Measurements from ENCODE around the gene CTNNA1. TPM values are rescaled to one million over a fixed set of nuclear protein-coding genes. Genes with fewer than 3 reads are reported as not detected.

CTNNA1 gene
- total and polyA plus RNA-seq, 4 donors: 107 to 446 (median 278) TPM

DNA sequence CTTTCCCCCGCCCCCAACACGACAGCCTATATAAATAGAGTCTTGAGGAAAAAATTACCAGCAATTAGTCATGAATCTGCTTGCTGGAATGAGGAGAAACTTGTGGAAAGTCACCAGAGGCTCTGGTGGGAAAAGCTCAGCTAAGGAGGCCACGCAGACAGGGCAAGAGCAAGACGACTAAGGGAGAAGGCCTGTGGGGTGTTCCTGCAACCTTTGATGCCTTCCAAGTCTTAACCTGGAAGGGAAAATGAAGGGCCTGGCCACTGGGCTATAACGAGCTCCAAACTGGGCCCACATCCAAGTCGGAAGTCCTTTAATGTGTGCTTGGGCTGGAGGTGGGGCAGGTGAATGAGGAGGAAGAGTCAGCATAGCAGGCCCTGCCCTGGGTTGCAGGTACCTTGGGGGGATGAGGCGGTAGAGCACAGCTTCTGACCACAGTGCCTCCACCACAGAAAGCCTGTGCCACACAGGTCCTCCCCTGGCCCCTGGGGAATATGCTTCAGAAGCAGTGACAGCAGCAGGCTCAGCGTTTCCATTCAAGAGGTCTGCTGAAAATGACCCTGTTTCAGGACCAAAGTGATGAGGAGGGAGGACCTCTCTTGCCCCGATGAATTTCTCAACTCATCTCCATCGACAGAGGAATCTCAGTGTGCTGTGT, 214.7 kb downstream of the CTNNA1 start:
- ATAC-seq (ENCODE audit: low FRiP score) (no peak), DNase-seq (no peak)
- intact Hi-C loops (cut with DNase I): no loop called here
- Histone ChIP-seq H3K27ac (ENCODE audit: low read depth in 1 of 2, low read length in 2 of 2) (no peak overlapping the region), H3K27me3 (ENCODE audit: control insufficient read depth in 1 of 2, insufficient read depth in 2 of 2, low read length in 1 of 2) (no peaks in the 10 kb centered on the region), H3K4me1 (ENCODE audit: control insufficient read depth in 1 of 2, insufficient read depth in 2 of 2, low read length in 2 of 2) (no peaks in the 10 kb centered on the region), H3K36me3 (ENCODE audit: control insufficient read depth in 1 of 2, insufficient read depth in 2 of 2, low read length in 1 of 2) (no peaks in the 10 kb centered on the region), H3K9me3 (ENCODE audit: control insufficient read depth, low read length) (no peaks in the 10 kb centered on the region), H3K4me3 (ENCODE audit: low read length in 2 of 2) (no peak overlapping the region)
- 66 to 72% methylated on average over 10 of the region's 10 CpGs for WGBS, 2 donors

DNA sequence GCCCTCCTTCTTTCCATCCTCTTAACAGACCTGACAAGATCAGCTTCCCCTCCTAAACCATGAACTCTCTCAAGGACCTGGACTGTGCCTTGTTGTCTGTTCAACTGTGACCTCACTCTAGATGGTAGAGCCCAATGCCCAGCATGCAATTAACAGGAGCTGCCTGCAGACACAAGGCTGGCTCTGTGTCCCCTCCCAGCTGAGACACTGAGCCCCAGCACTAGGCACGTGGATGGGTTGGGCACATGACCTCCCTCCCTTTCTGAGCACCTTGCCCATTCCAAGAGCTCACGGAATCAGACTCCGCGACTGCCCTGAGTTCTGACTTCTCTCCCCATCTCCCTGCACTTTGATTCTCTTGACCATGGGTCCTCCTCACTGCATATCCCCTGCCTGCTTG, 215.4 kb downstream of the CTNNA1 start:
- Histone ChIP-seq H3K27me3 (ENCODE audit: control insufficient read depth in 1 of 2, insufficient read depth in 2 of 2, low read length in 1 of 2) (no peaks in the 10 kb centered on the region), H3K4me1 (ENCODE audit: control insufficient read depth in 1 of 2, insufficient read depth in 2 of 2, low read length in 2 of 2) (no peaks in the 10 kb centered on the region), H3K27ac (ENCODE audit: low read depth in 1 of 2, low read length in 2 of 2) (no peak overlapping the region), H3K9me3 (ENCODE audit: control insufficient read depth, low read length) (no peaks in the 10 kb centered on the region), H3K36me3 (ENCODE audit: control insufficient read depth in 1 of 2, insufficient read depth in 2 of 2, low read length in 1 of 2) (no peaks in the 10 kb centered on the region), H3K4me3 (ENCODE audit: low read length in 2 of 2) (no peak overlapping the region)
- no peak for DNase-seq
- 70 to 83% methylated on average over 4 of the region's 4 CpGs for WGBS, 2 donors
- intact Hi-C loops (cut with DNase I): no loop called here
- ATAC-seq (ENCODE audit: low FRiP score): no peak

DNA sequence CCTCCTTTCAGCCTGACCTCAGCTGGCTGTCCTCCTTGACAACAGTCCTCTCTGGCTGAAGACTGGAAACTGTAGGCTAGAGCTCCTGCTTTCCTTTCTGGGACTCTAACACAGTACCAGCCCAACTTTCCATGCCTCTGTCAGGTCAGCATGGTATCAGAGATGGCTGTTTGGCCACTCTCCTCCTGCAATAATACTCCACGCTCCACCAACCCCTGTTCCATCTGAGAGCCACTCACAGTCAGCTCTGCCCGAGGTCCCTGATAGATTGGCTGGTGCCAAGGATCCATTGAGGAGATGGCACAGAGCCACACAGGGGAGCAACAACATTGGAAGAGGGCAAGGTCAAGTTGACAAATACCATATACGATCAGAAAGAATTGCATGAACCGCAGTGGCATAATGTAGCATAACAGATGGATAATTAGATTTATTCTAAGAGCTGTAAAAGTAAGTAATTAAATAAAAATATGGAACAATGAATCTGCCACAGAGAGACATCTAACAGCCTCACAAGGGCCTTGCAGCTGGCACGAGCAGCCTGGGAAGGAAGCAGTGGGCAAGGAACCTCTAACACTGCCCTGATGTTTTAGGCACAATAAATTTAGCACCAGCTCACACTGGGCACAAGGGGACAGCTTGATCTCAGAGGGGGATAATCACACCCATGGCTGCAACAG, 216.2 kb downstream of the CTNNA1 start:
- no peak overlapping the region for H3K27ac ChIP-seq (ENCODE audit: low read depth in 1 of 2, low read length in 2 of 2)
- no peaks in the 10 kb centered on the region for H3K9me3 ChIP-seq (ENCODE audit: control insufficient read depth, low read length)
- DNase-seq (no peak), ATAC-seq (ENCODE audit: low FRiP score) (no peak)
- no peaks in the 10 kb centered on the region for H3K36me3 ChIP-seq (ENCODE audit: control insufficient read depth in 1 of 2, insufficient read depth in 2 of 2, low read length in 1 of 2)
- H3K27me3 ChIP-seq (ENCODE audit: control insufficient read depth in 1 of 2, insufficient read depth in 2 of 2, low read length in 1 of 2): no peaks in the 10 kb centered on the region
- H3K4me3 ChIP-seq (ENCODE audit: low read length in 2 of 2): no peak overlapping the region
- no peaks in the 10 kb centered on the region for H3K4me1 ChIP-seq (ENCODE audit: control insufficient read depth in 1 of 2, insufficient read depth in 2 of 2, low read length in 2 of 2)
- intact Hi-C loops (cut with DNase I): no loop called here
- WGBS, 2 donors: 72 to 75% methylated on average over 5 of the region's 5 CpGs

DNA sequence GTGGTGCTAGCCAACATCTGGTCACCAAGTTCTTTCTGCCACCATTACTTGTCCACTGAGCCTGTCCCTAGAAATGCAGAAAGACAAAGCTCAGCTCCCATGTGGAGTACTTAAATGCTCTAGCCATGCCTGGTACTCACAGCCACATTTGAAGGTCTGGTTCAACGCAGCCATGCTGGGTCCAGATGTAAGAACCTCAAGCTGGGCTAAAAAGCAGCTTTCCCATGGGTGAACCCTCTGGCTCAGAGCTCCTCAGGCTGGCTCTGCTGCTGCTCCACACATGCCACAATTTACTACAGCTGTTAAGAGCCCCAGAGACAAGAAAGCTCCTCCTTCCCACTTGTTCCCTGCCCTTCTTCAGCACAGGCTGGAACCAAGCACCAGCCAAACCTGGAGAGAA, 219.0 kb downstream of the CTNNA1 start:
- H3K27ac ChIP-seq (ENCODE audit: low read depth in 1 of 2, low read length in 2 of 2): peak overlapping the region in 1 of 2 donors; percentile 5
- no peak for ATAC-seq (ENCODE audit: low FRiP score)

GRCh38 chr5:138972836-138973235, 219.6 kb downstream of the CTNNA1 start:
- DNase-seq (no peak), ATAC-seq (ENCODE audit: low FRiP score) (no peak)
- WGBS, 2 donors: 74 to 77% methylated on average over 4 of the region's 4 CpGs
- Histone ChIP-seq H3K27ac (ENCODE audit: low read depth in 1 of 2, low read length in 2 of 2) (no peak overlapping the region), H3K27me3 (ENCODE audit: control insufficient read depth in 1 of 2, insufficient read depth in 2 of 2, low read length in 1 of 2) (no peaks in the 10 kb centered on the region), H3K9me3 (ENCODE audit: control insufficient read depth, low read length) (no peaks in the 10 kb centered on the region), H3K36me3 (ENCODE audit: control insufficient read depth in 1 of 2, insufficient read depth in 2 of 2, low read length in 1 of 2) (no peaks in the 10 kb centered on the region), H3K4me1 (ENCODE audit: control insufficient read depth in 1 of 2, insufficient read depth in 2 of 2, low read length in 2 of 2) (no peaks in the 10 kb centered on the region), H3K4me3 (ENCODE audit: low read length in 2 of 2) (no peak overlapping the region)
- intact Hi-C loops (cut with DNase I): no loop called here

More for the DNA sequence above, 219.0 kb downstream of the CTNNA1 start:
- no peak overlapping the region for H3K4me3 ChIP-seq (ENCODE audit: low read length in 2 of 2)
- no peaks in the 10 kb centered on the region for H3K4me1 ChIP-seq (ENCODE audit: control insufficient read depth in 1 of 2, insufficient read depth in 2 of 2, low read length in 2 of 2)
- 16 to 33% methylated on average over 1 of the region's 1 CpG for WGBS, 2 donors
- H3K27me3 ChIP-seq (ENCODE audit: control insufficient read depth in 1 of 2, insufficient read depth in 2 of 2, low read length in 1 of 2): no peaks in the 10 kb centered on the region
- DNase-seq: no peak
- no peaks in the 10 kb centered on the region for H3K36me3 ChIP-seq (ENCODE audit: control insufficient read depth in 1 of 2, insufficient read depth in 2 of 2, low read length in 1 of 2)
- intact Hi-C loops (cut with DNase I): no loop called here
- no peaks in the 10 kb centered on the region for H3K9me3 ChIP-seq (ENCODE audit: control insufficient read depth, low read length)

DNA sequence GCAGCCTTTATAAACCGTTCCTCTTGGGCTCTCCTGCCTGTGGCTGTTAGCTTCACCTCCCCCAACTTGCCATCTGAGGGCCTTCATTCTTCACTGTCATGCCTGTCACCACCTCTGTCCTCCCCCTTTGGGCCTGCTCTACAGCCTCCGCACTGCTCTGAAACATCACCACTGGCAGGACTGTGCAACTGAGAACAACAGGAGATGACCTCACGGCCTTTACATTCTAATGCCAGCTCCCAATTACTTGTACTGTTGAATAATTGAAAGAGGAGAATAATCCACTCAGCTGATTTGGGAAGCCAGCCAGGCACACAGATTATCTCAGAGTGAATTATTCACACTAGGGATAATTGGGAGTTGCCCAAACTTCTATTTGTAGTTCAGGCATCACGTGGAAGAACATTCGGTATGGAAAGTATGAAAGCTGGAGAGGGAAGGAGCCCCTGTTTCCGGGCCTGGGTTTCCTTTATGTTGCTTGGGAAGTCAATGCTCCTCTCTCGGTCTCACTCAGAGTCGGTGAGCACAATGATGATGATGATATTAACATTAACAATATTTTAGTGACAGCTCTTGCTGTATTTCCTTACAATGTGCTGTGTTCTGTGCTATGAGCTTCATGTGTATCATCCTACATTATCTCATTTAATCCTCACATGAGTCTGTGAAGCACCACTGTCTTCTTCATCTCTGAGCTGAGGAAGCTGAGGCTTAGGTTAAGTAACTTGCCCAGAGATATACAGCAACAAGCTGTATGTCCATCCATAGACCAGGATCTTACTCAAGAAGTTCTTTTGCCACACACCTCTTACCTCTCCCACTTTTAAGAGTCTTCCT, 221.2 kb downstream of the CTNNA1 start:
- Histone ChIP-seq H3K9me3 (ENCODE audit: control insufficient read depth, low read length) (no peaks in the 10 kb centered on the region), H3K27ac (ENCODE audit: low read depth in 1 of 2, low read length in 2 of 2) (peak overlapping the region; percentile 34 to 90), H3K4me1 (ENCODE audit: control insufficient read depth in 1 of 2, insufficient read depth in 2 of 2, low read length in 2 of 2) (no peaks in the 10 kb centered on the region), H3K36me3 (ENCODE audit: control insufficient read depth in 1 of 2, insufficient read depth in 2 of 2, low read length in 1 of 2) (no peaks in the 10 kb centered on the region), H3K27me3 (ENCODE audit: control insufficient read depth in 1 of 2, insufficient read depth in 2 of 2, low read length in 1 of 2) (no peaks in the 10 kb centered on the region), H3K4me3 (ENCODE audit: low read length in 2 of 2) (no peak overlapping the region)
- intact Hi-C loops (cut with DNase I): no loop called here
- 2 to 9% methylated on average over 8 of the region's 8 CpGs for WGBS, 2 donors
- DNase-seq (peak in 1 of 2 donors; percentile 68), ATAC-seq (ENCODE audit: low FRiP score) (peak; percentile 80)

DNA sequence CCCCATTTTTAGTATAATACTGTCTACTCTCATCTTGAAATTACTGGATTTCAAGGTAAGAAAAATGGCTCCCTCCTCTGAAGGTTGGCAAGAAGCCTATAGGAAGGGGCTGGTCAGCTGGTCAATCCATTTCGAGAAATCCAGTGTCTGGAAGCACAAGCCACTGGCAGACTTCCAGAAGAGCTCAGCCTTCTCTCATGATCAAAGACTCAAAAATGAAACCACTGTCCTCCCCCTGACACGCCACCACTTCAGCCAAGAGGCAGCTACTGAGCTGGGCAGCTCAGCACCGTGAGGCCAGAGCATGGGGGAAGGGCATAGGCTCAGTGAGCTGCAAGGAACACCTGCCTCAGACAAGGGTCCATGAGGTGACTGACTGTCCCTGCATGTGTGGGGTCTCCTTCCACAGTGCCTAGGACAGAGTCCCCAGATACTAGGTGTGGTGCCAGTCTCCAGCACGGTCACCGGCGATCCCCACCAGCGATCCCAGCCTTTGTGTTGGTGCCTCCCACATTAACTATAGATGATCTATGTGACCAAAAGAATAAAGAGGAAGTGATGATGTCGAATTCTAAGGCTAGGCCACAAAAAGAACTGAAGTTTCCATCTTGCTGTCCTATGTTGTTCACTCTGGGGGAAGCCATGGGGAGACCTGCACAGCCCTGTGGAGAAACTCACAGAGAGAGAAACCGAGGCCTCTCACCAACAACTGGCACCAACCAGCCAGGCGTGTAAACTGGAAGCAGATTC, 222.0 kb downstream of the CTNNA1 start:
- H3K4me1 ChIP-seq (ENCODE audit: control insufficient read depth in 1 of 2, insufficient read depth in 2 of 2, low read length in 2 of 2): peaks cover 0 to 5% of the 10 kb centered on the region in 2 donors
- H3K27me3 ChIP-seq (ENCODE audit: control insufficient read depth in 1 of 2, insufficient read depth in 2 of 2, low read length in 1 of 2): no peaks in the 10 kb centered on the region
- H3K36me3 ChIP-seq (ENCODE audit: control insufficient read depth in 1 of 2, insufficient read depth in 2 of 2, low read length in 1 of 2): no peaks in the 10 kb centered on the region
- peak overlapping the region; percentile 34 to 53 for H3K27ac ChIP-seq (ENCODE audit: low read depth in 1 of 2, low read length in 2 of 2)
- WGBS, 2 donors: 74 to 76% methylated on average over 10 of the region's 10 CpGs
- no peaks in the 10 kb centered on the region for H3K9me3 ChIP-seq (ENCODE audit: control insufficient read depth, low read length)
- no peak overlapping the region for H3K4me3 ChIP-seq (ENCODE audit: low read length in 2 of 2)
- intact Hi-C loops (cut with DNase I): no loop called here
- DNase-seq (peak in 1 of 2 donors; percentile 78), ATAC-seq (ENCODE audit: low FRiP score) (peak; percentile 56)

GRCh38 chr5:138978080-138978479, 224.9 kb downstream of the CTNNA1 start:
- Histone ChIP-seq H3K4me1 (ENCODE audit: control insufficient read depth in 1 of 2, insufficient read depth in 2 of 2, low read length in 2 of 2) (peaks cover 4 to 7% of the 10 kb centered on the region in 2 donors), H3K27me3 (ENCODE audit: control insufficient read depth in 1 of 2, insufficient read depth in 2 of 2, low read length in 1 of 2) (no peaks in the 10 kb centered on the region), H3K36me3 (ENCODE audit: control insufficient read depth in 1 of 2, insufficient read depth in 2 of 2, low read length in 1 of 2) (no peaks in the 10 kb centered on the region), H3K4me3 (ENCODE audit: low read length in 2 of 2) (no peak overlapping the region), H3K9me3 (ENCODE audit: control insufficient read depth, low read length) (no peaks in the 10 kb centered on the region), H3K27ac (ENCODE audit: low read depth in 1 of 2, low read length in 2 of 2) (no peak overlapping the region)
- WGBS, 2 donors: 5% methylated on average over 1 of the region's 1 CpG
- ATAC-seq (ENCODE audit: low FRiP score) (no peak), DNase-seq (no peak)
- intact Hi-C loops (cut with DNase I): no loop called here

All from aorta (tissue), 5 donors.